ENCODE data around the gene FUOM.

DNA sequence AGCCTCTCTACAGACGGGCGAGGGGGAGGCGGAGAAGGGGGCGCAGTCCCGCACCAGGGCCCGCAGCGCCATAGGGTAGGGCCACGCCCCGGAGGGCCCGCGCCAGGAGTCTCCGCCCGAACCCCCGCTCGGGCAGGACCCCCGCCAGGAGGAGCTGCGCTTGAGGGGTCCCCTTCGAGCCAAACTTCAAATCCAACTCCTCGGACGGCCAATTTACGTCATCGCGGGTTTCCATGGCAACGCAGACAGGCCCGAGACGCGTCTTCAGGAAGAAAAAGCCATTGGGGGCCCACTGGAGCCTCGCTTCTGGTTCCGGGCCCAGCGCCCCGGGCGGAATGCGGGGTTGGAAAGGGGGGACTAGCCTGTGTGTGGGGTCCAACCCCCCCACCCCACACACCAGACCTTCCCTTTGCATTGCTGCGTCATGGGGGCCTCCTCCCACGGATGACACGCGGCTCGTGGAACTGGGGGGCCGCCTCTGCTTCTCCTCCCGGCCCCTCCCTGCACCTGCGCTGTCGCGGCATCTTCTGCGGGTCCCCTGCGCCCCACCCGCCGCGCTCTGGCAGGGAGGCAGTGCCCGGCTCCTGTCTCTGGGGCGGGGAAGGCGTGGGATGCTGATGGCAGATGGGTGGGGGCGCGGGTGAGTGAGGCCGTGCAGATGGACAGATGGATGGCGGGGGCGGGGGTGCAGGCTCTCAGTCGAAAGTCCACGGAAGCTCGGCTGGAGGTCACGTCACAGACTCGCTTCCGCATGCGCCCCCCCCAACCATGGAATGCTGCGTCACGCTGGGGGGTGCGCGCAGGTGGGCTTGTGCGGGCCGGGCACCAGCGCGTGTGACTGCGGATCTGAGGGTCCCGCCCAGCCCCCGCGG is 22.3 kb downstream of the FUOM start:
- TF ChIP-seq, protein P1, sequence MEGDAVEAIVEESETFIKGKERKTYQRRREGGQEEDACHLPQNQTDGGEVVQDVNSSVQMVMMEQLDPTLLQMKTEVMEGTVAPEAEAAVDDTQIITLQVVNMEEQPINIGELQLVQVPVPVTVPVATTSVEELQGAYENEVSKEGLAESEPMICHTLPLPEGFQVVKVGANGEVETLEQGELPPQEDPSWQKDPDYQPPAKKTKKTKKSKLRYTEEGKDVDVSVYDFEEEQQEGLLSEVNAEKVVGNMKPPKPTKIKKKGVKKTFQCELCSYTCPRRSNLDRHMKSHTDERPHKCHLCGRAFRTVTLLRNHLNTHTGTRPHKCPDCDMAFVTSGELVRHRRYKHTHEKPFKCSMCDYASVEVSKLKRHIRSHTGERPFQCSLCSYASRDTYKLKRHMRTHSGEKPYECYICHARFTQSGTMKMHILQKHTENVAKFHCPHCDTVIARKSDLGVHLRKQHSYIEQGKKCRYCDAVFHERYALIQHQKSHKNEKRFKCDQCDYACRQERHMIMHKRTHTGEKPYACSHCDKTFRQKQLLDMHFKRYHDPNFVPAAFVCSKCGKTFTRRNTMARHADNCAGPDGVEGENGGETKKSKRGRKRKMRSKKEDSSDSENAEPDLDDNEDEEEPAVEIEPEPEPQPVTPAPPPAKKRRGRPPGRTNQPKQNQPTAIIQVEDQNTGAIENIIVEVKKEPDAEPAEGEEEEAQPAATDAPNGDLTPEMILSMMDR (IDR thresholded peaks at IDR 0.05) = no peak
- no peak for TF ChIP-seq POLR2A (IDR thresholded peaks at IDR 0.05)

Data from body of pancreas (tissue), 4 donors.